CD4-positive, alpha-beta memory T cell (primary cell): ENCODE data around the gene FAM149B1. TPM values are rescaled to one million over a fixed set of nuclear protein-coding genes. Genes with fewer than 3 reads are reported as not detected.
A peak's percentile ranks its signal among the peaks of the same experiment; 100 is the strongest.

Source experiments
- CTCF ChIA-PET: fragments of 350-600 bp; sonication (Branson Sonifier 250); formaldehyde crosslinking; loops from one replicate; lab custom pipeline; 2021; ENCODE audit warnings: inconsistent platforms; ENCODE audit not compliant: partially characterized antibody; lab: Charles Lee
- POLR2A ChIA-PET: fragments of 350-600 bp; sonication (Branson Sonifier 250); formaldehyde crosslinking; loops from one replicate; lab custom pipeline; 2021; ENCODE audit not compliant: partially characterized antibody; lab: Charles Lee
- DNase-seq, 5 donors: peaks; one replicate each; pipeline versions ENCODE4 v3.0.0 to v3.0.0-alpha.2; 2020 to 2022; ENCODE audit warnings: mixed read lengths in 1 of 5
- H3K27ac ChIP-seq: one replicate; pipeline ENCODE4 v1.7.0; 2013; ENCODE audit warnings: low read depth, low read length
- H3K27me3 ChIP-seq: 2 replicates; pipeline ENCODE4 v1.7.0; 2013; ENCODE audit warnings: mild to moderate bottlenecking, low read length, moderate library complexity; ENCODE audit not compliant: insufficient read depth
- H3K36me3 ChIP-seq: 2 replicates; pipeline ENCODE4 v1.7.0; 2013; ENCODE audit warnings: mild to moderate bottlenecking, low read length, moderate library complexity; ENCODE audit not compliant: insufficient read depth
- H3K4me1 ChIP-seq: 2 replicates; pipeline ENCODE4 v1.7.0; 2013; ENCODE audit warnings: mild to moderate bottlenecking, low read length, moderate library complexity; ENCODE audit not compliant: insufficient read depth
- H3K4me3 ChIP-seq, 2 donors: one replicate each; pipeline ENCODE4 v1.7.0; 2013; ENCODE audit warnings: low read length in 2 of 2, mild to moderate bottlenecking in 1 of 2
- H3K9me3 ChIP-seq, 2 donors: one replicate each; pipeline ENCODE4 v1.7.0; 2013; ENCODE audit warnings: low read length in 2 of 2, control low read depth in 1 of 2; ENCODE audit not compliant: control insufficient read depth in 1 of 2
- H3K27ac Mint-ChIP-seq, 7 donors: one replicate each; pipeline ENCODE4 v1.8.0; 2020 to 2021; ENCODE audit warnings: mixed read lengths in 7 of 7, mild to moderate bottlenecking in 6 of 7, inconsistent platforms in 3 of 7, moderate library complexity in 3 of 7
- H3K27me3 Mint-ChIP-seq, 2 donors: one replicate each; pipeline ENCODE4 v1.8.0; 2020 to 2021; ENCODE audit warnings: mixed read lengths in 2 of 2
- H3K36me3 Mint-ChIP-seq, 2 donors: one replicate each; pipeline ENCODE4 v1.8.0; 2020 to 2021; ENCODE audit warnings: mixed read lengths in 2 of 2, inconsistent platforms in 1 of 2, mild to moderate bottlenecking in 1 of 2
- H3K4me1 Mint-ChIP-seq, 4 donors: one replicate each; pipeline ENCODE4 v1.8.0; 2020 to 2021; ENCODE audit warnings: mixed read lengths in 4 of 4, mild to moderate bottlenecking in 1 of 4
- H3K4me3 Mint-ChIP-seq, 8 donors: one replicate each; pipeline ENCODE4 v1.8.0; 2020 to 2021; ENCODE audit warnings: mixed read lengths in 8 of 8, mild to moderate bottlenecking in 7 of 8, moderate library complexity in 6 of 8, inconsistent platforms in 3 of 8
- H3K9me3 Mint-ChIP-seq, 8 donors: one replicate each; pipeline ENCODE4 v1.8.0; 2020 to 2021; ENCODE audit warnings: mixed read lengths in 8 of 8, mild to moderate bottlenecking in 5 of 8, inconsistent platforms in 3 of 8, moderate library complexity in 1 of 8
- intact Hi-C: fragments of 100-400 bp; cut with micrococcal nuclease; formaldehyde crosslinking; loops from one replicate; pipeline ENCODE4 v1.15.1; 2023
- polyA plus RNA-seq, 2 donors: library from polyadenylated mRNA; unstranded; fragments of 300-500 nt; fragmentation: Illumina TruSeq; gene quantifications; one replicate each; pipeline ENCODE4 v1.2.3, GENCODE V29; 2021
- total RNA-seq, 2 experiments: library from RNA; stranded (reverse); gene quantifications; one replicate each; pipeline ENCODE4 v1.2.3, GENCODE V29; 2021

The FAM149B1 gene
- 10 to 100 TPM; 18.1 to 20.5 TPM for total RNA-seq
- 1 to 10 TPM; 3.9 to 5.0 TPM for polyA plus RNA-seq

DNA sequence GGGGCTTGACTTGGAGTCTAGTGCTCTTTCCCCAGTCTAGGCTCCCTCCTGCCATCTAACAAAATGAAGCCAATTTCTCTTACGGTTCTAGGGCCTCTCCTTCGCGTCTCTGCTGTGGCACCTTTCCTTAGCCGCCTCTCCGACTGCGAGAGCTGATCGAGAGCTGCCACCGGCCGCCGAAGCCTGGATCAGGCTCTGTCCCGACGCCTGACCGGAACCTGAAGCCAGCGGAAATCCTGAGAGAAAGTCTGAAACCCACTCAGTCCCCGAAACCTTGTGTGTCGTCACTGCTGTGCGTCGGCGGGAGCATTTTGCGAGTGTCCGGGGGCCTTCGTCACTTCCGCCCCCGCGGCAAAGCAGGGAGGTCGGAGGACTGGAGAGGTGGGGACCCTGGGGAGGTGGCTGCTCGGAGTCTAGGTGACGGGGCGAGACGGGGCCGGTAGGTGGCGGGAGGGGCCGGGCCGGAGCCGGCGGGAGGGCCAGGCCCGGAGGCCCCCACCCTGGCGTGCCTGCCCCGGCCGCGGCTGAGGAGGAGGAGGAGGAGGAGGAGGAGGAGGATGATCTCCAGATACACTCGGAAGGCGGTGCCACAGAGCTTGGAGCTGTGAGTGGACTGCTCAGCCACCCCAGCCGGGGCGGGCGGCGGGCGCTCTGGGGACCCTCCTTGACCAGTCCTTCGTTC is at the start of gene FAM149B1, which contains the start of gene ECD:
TSS of gene FAM149B1 (plus strand) at position 337 of the 682 bp plus-strand sequence. CDS start at position 558, 221 bp downstream.
TSS of gene ECD (minus strand) at position 226 of the 682 bp plus-strand sequence. CDS start 4,071 bp downstream, outside the sequence.
- peak; percentile 91 to 94 (median 92) for DNase-seq
- ChIA-PET POLR2A (interaction anchor here (0.6 to 2.8 kb wide), 10 partner anchors 9 to 246 kb away, joined by 3 to 13 read pairs (median 4); partner anchors contain the start of genes ANXA7, DNAJC9, MRPS16 and P4HA1), CTCF (interaction anchor here (1.5 to 4.5 kb wide), 3 partner anchors 9 to 72 kb away, joined by 6 to 63 read pairs (median 39); partner anchors contain the start of genes NUDT13 and P4HA1)
- peaks cover 8% of the 10 kb centered on the region for H3K36me3 ChIP-seq
- H3K27ac Mint-ChIP-seq: peak within 1 kb of the TSS; percentile 99 to 100 (median 100)
- no peaks in the 10 kb centered on the region for H3K27me3 Mint-ChIP-seq
- H3K27me3 ChIP-seq: no peaks in the 10 kb centered on the region
- H3K4me3 ChIP-seq: peak within 1 kb of the TSS; percentile 83 to 96
- peaks cover 4 to 24% of the 10 kb centered on the region in 2 donors for H3K36me3 Mint-ChIP-seq
- intact Hi-C loops: loop anchor here (1.0 to 5.0 kb wide), 5 partner anchors 72 to 813 kb away; partner anchors contain the start of genes ANXA7, DNAJB12, DNAJC9 and P4HA1
- no peaks in the 10 kb centered on the region for H3K9me3 Mint-ChIP-seq
- H3K9me3 ChIP-seq: no peaks in the 10 kb centered on the region
- peaks cover 41% of the 10 kb centered on the region for H3K4me1 ChIP-seq
- H3K27ac ChIP-seq: peak within 1 kb of the TSS; percentile 93
- H3K4me3 Mint-ChIP-seq: peak within 1 kb of the TSS; percentile 97 to 100 (median 100)
- H3K4me1 Mint-ChIP-seq: peaks cover 33 to 48% (median 38%) of the 10 kb centered on the region in 4 donors

DNA sequence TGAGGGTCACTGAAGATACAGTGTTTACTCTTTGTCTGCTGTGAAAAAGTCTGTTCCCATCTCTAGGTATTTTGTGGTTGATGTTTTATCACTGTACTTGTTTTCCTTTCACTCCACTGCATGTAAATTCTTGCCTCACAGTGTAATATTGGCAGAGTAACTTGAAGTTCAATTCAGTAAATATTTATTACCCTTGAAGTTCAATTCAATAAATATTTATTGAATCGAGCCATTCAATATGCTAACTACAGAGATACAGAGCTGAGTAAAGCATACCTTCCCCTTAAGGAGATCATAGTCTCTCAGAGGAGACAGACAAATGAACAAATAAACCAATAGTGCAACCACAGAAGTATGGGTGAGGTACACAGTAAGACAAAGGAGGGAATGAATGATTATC is 48.5 kb upstream of the FAM149B1 start:
- no peaks in the 10 kb centered on the region for H3K4me1 Mint-ChIP-seq
- intact Hi-C loops: no loop called here
- H3K27me3 Mint-ChIP-seq: no peaks in the 10 kb centered on the region
- Histone ChIP-seq H3K36me3 (peaks cover 3% of the 10 kb centered on the region), H3K4me1 (no peaks in the 10 kb centered on the region), H3K27ac (no peak overlapping the region), H3K27me3 (no peaks in the 10 kb centered on the region), H3K9me3 (no peaks in the 10 kb centered on the region), H3K4me3 (no peak overlapping the region)
- H3K9me3 Mint-ChIP-seq: no peaks in the 10 kb centered on the region
- H3K36me3 Mint-ChIP-seq: peaks cover 8 to 30% of the 10 kb centered on the region in 2 donors
- ChIA-PET POLR2A (no interaction called here), CTCF (no interaction called here)
- DNase-seq: no peak
- no peak overlapping the region for H3K4me3 Mint-ChIP-seq
- H3K27ac Mint-ChIP-seq: no peak overlapping the region

DNA sequence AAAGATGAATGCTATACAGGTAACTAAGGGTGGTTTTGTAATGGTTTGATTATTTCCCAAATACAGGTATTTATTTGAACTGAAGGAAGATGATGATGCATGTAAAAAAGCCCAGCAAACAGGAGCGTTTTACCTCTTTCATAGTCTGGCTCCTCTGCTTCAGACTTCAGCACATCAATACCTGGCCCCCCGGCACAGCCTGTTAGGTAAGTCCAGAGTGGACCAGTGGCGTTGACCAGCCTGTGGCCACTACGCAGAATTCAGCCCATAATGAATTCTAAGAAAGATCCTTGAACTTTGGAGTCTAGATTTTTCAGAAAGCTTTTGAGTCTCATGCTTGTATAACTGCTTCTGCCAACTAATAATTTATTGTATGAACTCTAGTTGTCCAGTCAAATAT is 48.0 kb upstream of the FAM149B1 start:
- H3K9me3 ChIP-seq: no peaks in the 10 kb centered on the region
- Mint-ChIP-seq H3K9me3 (no peaks in the 10 kb centered on the region), H3K4me1 (no peaks in the 10 kb centered on the region), H3K4me3 (no peak overlapping the region), H3K27ac (no peak overlapping the region), H3K36me3 (peaks cover 8 to 31% of the 10 kb centered on the region in 2 donors), H3K27me3 (no peaks in the 10 kb centered on the region)
- H3K36me3 ChIP-seq: peaks cover 3% of the 10 kb centered on the region
- intact Hi-C loops: no loop called here
- ChIA-PET POLR2A (no interaction called here), CTCF (no interaction called here)
- H3K4me1 ChIP-seq: no peaks in the 10 kb centered on the region
- H3K27ac ChIP-seq: no peak overlapping the region
- H3K27me3 ChIP-seq: no peaks in the 10 kb centered on the region
- no peak for DNase-seq
- H3K4me3 ChIP-seq: no peak overlapping the region

DNA sequence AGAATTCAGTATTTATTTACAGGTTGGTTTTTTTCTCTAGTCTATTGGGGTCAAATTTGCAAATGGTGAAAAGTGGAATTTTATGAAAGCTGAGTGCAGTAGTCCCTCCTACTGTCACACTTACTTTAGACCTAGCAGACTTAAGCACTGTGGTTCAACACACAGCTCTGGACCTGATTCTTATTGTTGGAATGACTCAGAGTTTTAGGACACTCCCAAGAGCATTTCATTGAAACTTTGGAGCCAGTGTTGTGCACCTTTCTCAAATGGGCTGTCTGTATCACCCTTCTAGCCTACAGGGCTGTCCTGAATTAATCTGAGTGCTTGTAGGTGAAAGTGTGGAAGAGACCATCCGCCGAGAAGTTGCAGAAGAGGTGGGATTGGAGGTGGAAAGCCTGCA is 41.6 kb upstream of the FAM149B1 start:
- CTCF ChIA-PET: no interaction called here
- no peak overlapping the region for H3K4me3 ChIP-seq
- Mint-ChIP-seq H3K9me3 (no peaks in the 10 kb centered on the region), H3K36me3 (peaks cover 32 to 53% of the 10 kb centered on the region in 2 donors), H3K27ac (peak overlapping the region in 1 of 7 donors; percentile 64), H3K27me3 (no peaks in the 10 kb centered on the region), H3K4me1 (no peaks in the 10 kb centered on the region), H3K4me3 (no peak overlapping the region)
- H3K9me3 ChIP-seq: no peaks in the 10 kb centered on the region
- H3K4me1 ChIP-seq: no peaks in the 10 kb centered on the region
- intact Hi-C loops: no loop called here
- POLR2A ChIA-PET: interaction anchor here (1.3 kb wide), 1 partner anchor 29 kb away, joined by 4 read pairs; the partner anchor contains the start of gene P4HA1
- no peaks in the 10 kb centered on the region for H3K27me3 ChIP-seq
- peaks cover 17% of the 10 kb centered on the region for H3K36me3 ChIP-seq
- H3K27ac ChIP-seq: no peak overlapping the region
- no peak for DNase-seq

DNA sequence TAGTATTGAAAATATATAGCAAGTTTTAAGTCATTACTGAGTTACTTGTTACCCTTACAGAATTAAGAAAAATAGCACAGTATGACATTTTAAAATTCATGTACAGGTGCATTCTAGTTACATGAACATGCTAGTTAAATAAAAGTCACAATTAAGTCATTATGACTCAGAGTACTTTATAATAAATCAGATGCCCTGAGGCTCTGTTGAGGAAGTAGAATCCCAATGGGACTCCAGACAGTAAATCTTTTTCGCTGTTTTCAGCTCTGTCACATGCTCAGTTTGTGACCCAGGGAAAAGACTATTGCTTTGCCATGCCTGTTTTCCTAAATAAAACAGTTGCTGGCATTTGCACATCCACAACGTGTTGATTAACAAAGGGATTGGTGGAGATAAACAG is 36.6 kb upstream of the FAM149B1 start:
- Mint-ChIP-seq H3K4me3 (no peak overlapping the region), H3K36me3 (peaks cover 49 to 65% of the 10 kb centered on the region in 2 donors), H3K27ac (peak overlapping the region in 2 of 7 donors; percentile 29 to 72), H3K27me3 (no peaks in the 10 kb centered on the region), H3K4me1 (no peaks in the 10 kb centered on the region), H3K9me3 (no peaks in the 10 kb centered on the region)
- H3K27me3 ChIP-seq: no peaks in the 10 kb centered on the region
- H3K4me1 ChIP-seq: no peaks in the 10 kb centered on the region
- DNase-seq: no peak
- H3K4me3 ChIP-seq: no peak overlapping the region
- CTCF ChIA-PET: interaction anchor here (1.5 kb wide), 1 partner anchor 36 kb away, joined by 5 read pairs; no protein-coding TSS in a partner anchor
- H3K9me3 ChIP-seq: no peaks in the 10 kb centered on the region
- POLR2A ChIA-PET: no interaction called here
- H3K27ac ChIP-seq: no peak overlapping the region
- H3K36me3 ChIP-seq: peaks cover 55% of the 10 kb centered on the region
- intact Hi-C loops: loop anchor here (5.0 kb wide), 1 partner anchor 34 kb away; the partner anchor contains the start of gene P4HA1

DNA sequence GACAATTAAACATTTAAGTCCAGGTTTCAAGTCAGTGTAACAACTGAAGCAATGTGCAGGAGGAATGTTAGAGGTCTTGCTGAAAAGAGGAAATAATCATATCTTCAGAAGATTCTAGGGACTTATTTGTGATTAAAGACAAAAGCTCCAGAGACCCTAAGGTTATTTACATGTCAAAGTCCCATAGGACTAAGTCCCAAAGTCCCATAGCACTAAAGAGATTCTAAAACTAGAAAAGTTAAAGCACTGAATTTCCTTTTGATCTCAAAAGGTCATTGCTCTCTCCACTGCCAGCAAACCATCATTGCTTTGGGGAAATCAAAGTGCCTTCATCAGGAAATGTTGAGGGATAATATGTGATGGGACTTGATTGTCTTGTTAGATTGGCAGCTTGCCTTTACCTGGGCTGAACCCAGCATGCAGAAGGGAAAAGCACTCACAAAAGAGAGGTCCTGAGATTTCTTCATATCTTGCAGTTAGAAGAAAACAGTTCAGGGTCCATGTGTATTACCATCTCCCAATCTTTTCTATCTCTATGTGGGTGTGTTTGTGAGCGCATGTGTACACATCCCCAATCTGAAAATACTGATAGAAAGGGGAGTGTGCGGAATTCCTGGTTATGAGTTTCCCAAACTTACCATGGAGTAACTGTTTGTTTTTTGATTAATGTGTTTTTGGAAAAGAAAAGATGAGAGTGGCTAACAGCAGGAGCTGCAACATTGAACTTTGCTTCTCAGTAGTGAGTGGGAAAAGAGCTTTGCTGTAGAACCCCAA is 35.8 kb upstream of the FAM149B1 start:
- peak overlapping the region in 2 of 7 donors; percentile 37 to 72 for H3K27ac Mint-ChIP-seq
- no peak for DNase-seq
- no peaks in the 10 kb centered on the region for H3K4me1 Mint-ChIP-seq
- no peak overlapping the region for H3K4me3 Mint-ChIP-seq
- ChIA-PET CTCF (interaction anchor here (6.2 kb wide), 1 partner anchor 36 kb away, joined by 37 read pairs; the partner anchor contains the start of gene P4HA1), POLR2A (no interaction called here)
- no peaks in the 10 kb centered on the region for H3K27me3 ChIP-seq
- no peaks in the 10 kb centered on the region for H3K4me1 ChIP-seq
- H3K9me3 Mint-ChIP-seq: no peaks in the 10 kb centered on the region
- no peaks in the 10 kb centered on the region for H3K9me3 ChIP-seq
- intact Hi-C loops: loop anchor here (5.0 kb wide), 1 partner anchor 35 kb away; the partner anchor contains the start of gene P4HA1
- no peaks in the 10 kb centered on the region for H3K27me3 Mint-ChIP-seq
- H3K36me3 Mint-ChIP-seq: peaks cover 48 to 63% of the 10 kb centered on the region in 2 donors
- peaks cover 55% of the 10 kb centered on the region for H3K36me3 ChIP-seq
- H3K4me3 ChIP-seq: no peak overlapping the region
- no peak overlapping the region for H3K27ac ChIP-seq
